Urinary bladder (tissue), 4 donors: Measurements from ENCODE around the gene GPC4. TPM values are rescaled to one million over a fixed set of nuclear protein-coding genes. Genes with fewer than 3 reads are reported as not detected.
"Not testable (repeated sequence)": the region's sequence is repeated elsewhere in the genome, so short reads cannot be mapped to it uniquely, and the experiment has no call there.

Source experiments
- DNase-seq: peaks from one replicate; pipeline ENCODE4 v3.0.0-alpha.2; 2015; ENCODE audit errors: extremely low spot score
- H3K27ac ChIP-seq: one replicate; pipeline ENCODE4 v1.5.1; 2013; ENCODE audit warnings: low read depth, mild to moderate bottlenecking, moderate library complexity
- H3K36me3 ChIP-seq: one replicate; pipeline ENCODE4 v1.6.1; 2013; ENCODE audit warnings: mild to moderate bottlenecking, moderate library complexity; ENCODE audit not compliant: insufficient read depth
- H3K4me1 ChIP-seq: one replicate; pipeline ENCODE4 v1.6.1; 2013; ENCODE audit warnings: mild to moderate bottlenecking, moderate library complexity; ENCODE audit not compliant: insufficient read depth
- H3K4me3 ChIP-seq: one replicate; pipeline ENCODE4 v1.5.1; 2013; ENCODE audit warnings: low read depth, low read length
- WGBS: extraction: QIAGEN DNeasy Blood & Tissue Kit; methylation state at CpG from one replicate; pipeline ENCODE4 v1.1.7; 2013; 5-methylcytosine and 5-hydroxymethylcytosine counted together
- polyA plus RNA-seq: library from polyadenylated mRNA; stranded (reverse); fragments of 200-250 nt; gene quantifications from one replicate; pipeline ENCODE4 v1.2.3, GENCODE V29; 2013
- total RNA-seq: library from RNA; depleted of rRNA; stranded (reverse); fragments of >200 nt; gene quantifications from one replicate; pipeline ENCODE4 v1.2.3, GENCODE V29; 2014
- donor health status: healthy with polysubstance abuse.
- donor health status: healthy.

Gene GPC4
- total and polyA plus RNA-seq, 2 donors = 16.9 to 18.3 TPM

- Histone ChIP-seq H3K36me3 (no peaks in the 10 kb centered on the region), H3K4me3 (no peak overlapping the region), H3K27ac (no peak overlapping the region), H3K4me1 (no peaks in the 10 kb centered on the region)
- DNase-seq = no peak
- WGBS = 72% methylated on average over 4 of the region's 4 CpGs
These were observed 82.0 kb downstream of the GPC4 start for GRCh38 chrX:133333154-133333750.

DNA sequence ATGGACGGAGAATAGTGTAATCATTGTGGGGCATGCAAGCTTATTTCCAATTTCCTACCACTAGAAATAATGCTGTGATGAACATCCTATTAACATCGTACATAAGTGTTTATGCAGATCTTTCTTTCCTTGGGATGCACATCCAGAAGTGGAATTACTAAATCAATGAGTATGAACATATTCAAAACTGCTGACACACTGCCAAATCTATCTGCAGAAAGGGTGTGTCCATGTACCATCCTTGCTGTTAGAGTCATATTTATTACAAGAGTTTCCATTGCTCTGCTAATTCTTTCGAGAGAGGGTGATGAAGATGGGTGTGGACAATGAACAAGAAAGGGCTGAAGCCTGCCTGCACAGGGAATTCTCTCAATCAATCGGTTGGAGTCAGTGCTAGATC lies 82.6 kb downstream of the GPC4 start:
- no peak overlapping the region for H3K4me3 ChIP-seq
- DNase-seq = no peak
- no peaks in the 10 kb centered on the region for H3K36me3 ChIP-seq
- no peak overlapping the region for H3K27ac ChIP-seq
- WGBS = 88% methylated on average over 4 of the region's 4 CpGs
- H3K4me1 ChIP-seq = no peaks in the 10 kb centered on the region

GRCh38 chrX:133330956-133331355 lies 84.3 kb downstream of the GPC4 start:
- 88% methylated on average over 4 of the region's 4 CpGs for WGBS
- no peak for DNase-seq
- H3K4me3 ChIP-seq = no peak overlapping the region
- H3K4me1 ChIP-seq = no peaks in the 10 kb centered on the region
- no peak overlapping the region for H3K27ac ChIP-seq
- no peaks in the 10 kb centered on the region for H3K36me3 ChIP-seq

DNA sequence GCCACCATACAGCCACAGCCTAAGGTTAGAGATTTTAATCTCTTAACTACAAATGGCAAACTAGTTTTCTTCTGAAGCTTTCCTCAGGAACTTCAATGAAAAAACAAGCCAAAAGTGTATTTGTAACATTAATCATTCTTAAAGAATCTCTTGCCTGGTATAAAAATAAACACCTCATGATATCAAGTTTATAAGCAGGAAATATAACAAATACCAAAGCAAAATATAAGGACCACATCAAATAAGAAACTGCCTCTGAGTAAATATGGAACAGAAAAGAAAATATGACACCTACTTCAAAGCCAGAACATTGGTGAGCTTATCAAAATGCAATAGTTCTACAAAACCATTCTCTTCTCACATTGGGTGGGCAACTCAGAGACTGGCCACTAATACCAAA lies 89.9 kb downstream of the GPC4 start:
- no peaks in the 10 kb centered on the region for H3K36me3 ChIP-seq
- no peak for DNase-seq
- no peak overlapping the region for H3K27ac ChIP-seq
- H3K4me1 ChIP-seq = no peaks in the 10 kb centered on the region
- H3K4me3 ChIP-seq = no peak overlapping the region

- Histone ChIP-seq H3K27ac (no peak overlapping the region), H3K36me3 (no peaks in the 10 kb centered on the region), H3K4me1 (no peaks in the 10 kb centered on the region), H3K4me3 (no peak overlapping the region)
- no peak for DNase-seq
- 68% methylated on average over 2 of the region's 2 CpGs for WGBS
These were observed 91.9 kb downstream of the GPC4 start for GRCh38 chrX:133323431-133323830.

GRCh38 chrX:133322269-133322668 lies 93.0 kb downstream of the GPC4 start:
- not testable (repeated sequence) for H3K4me1 ChIP-seq, DNase-seq, H3K27ac ChIP-seq, H3K36me3 ChIP-seq, H3K4me3 ChIP-seq
- 94% methylated on average over 9 of the region's 9 CpGs for WGBS

GRCh38 chrX:133321451-133321850 lies 93.8 kb downstream of the GPC4 start:
- H3K4me1 ChIP-seq = no peaks in the 10 kb centered on the region
- no peak overlapping the region for H3K27ac ChIP-seq

GRCh38 chrX:133314281-133314680 lies 101.0 kb downstream of the GPC4 start:
- Histone ChIP-seq H3K4me3 (no peak overlapping the region), H3K27ac (no peak overlapping the region), H3K36me3 (no peaks in the 10 kb centered on the region), H3K4me1 (no peaks in the 10 kb centered on the region)
- no peak for DNase-seq

More at GRCh38 chrX:133321451-133321850, 93.8 kb downstream of the GPC4 start:
- 87% methylated on average over 1 of the region's 1 CpG for WGBS
- DNase-seq = no peak
- no peak overlapping the region for H3K4me3 ChIP-seq
- H3K36me3 ChIP-seq = no peaks in the 10 kb centered on the region

DNA sequence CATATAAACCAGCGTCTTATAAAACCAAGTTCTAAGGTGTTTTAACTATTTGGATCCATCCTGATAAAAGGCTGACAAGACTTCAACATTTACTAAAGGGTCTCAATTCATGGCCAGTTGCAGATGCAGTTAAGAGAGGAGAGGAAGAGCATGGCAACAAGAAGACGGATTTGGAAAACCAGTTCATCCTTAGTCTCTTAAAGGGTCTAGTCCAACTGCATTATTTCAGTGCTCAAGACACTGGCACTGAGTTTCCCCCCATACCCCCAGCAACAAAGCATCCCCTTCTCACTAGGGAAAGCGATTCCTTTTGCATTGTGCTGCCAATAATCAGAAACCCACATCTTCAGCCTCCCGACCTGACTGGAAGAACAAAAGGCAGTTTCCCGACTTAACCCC lies 106.8 kb downstream of the GPC4 start:
- no peak for DNase-seq
- no peak overlapping the region for H3K4me3 ChIP-seq
- no peak overlapping the region for H3K27ac ChIP-seq
- WGBS = 63% methylated on average over 5 of the region's 5 CpGs
- H3K4me1 ChIP-seq = no peaks in the 10 kb centered on the region
- no peaks in the 10 kb centered on the region for H3K36me3 ChIP-seq

- Histone ChIP-seq H3K4me3 (no peak overlapping the region), H3K36me3 (no peaks in the 10 kb centered on the region), H3K27ac (no peak overlapping the region), H3K4me1 (no peaks in the 10 kb centered on the region)
- no peak for DNase-seq
- 24% methylated on average over 13 of the region's 13 CpGs for WGBS
These were observed 107.4 kb downstream of the GPC4 start for GRCh38 chrX:133307637-133308498.

GRCh38 chrX:133307094-133307493 lies 108.2 kb downstream of the GPC4 start:
- Histone ChIP-seq H3K36me3 (no peaks in the 10 kb centered on the region), H3K4me1 (no peaks in the 10 kb centered on the region), H3K27ac (no peak overlapping the region), H3K4me3 (no peak overlapping the region)
- no peak for DNase-seq
- whole genome bisulfite sequencing = 78% methylated on average over 3 of the region's 3 CpGs

DNA sequence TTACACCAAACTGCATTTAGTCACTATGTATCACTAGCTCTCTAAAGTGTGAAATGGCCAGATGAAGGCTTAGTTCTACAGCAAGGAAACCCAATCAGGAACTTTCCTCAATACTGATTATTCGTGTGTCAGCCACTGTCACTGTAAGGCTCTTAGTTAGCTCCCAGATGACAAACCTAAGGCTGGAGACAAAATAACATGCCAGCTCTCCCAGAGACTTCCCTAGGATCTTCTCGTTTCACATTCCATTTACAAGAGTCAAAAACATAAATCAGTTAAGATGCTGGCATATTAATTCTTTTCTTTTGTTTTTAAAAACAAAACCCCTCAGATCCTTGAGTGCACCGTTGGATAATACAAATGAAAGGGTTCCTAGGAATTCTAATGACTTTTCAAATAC lies 109.0 kb downstream of the GPC4 start:
- no peak overlapping the region for H3K4me3 ChIP-seq
- DNase-seq = no peak
- H3K4me1 ChIP-seq = no peaks in the 10 kb centered on the region
- H3K36me3 ChIP-seq = no peaks in the 10 kb centered on the region
- no peak overlapping the region for H3K27ac ChIP-seq
- 51% methylated on average over 3 of the region's 3 CpGs for WGBS

GRCh38 chrX:133305348-133305747 lies 109.9 kb downstream of the GPC4 start:
- H3K36me3 ChIP-seq = no peaks in the 10 kb centered on the region
- H3K27ac ChIP-seq = no peak overlapping the region
- H3K4me3 ChIP-seq = no peak overlapping the region

GRCh38 chrX:133302775-133303445 lies 112.4 kb downstream of the GPC4 start:
- H3K4me3 ChIP-seq = no peak overlapping the region
- H3K4me1 ChIP-seq = no peaks in the 10 kb centered on the region
- 92% methylated on average over 10 of the region's 10 CpGs for WGBS
- no peaks in the 10 kb centered on the region for H3K36me3 ChIP-seq
- no peak overlapping the region for H3K27ac ChIP-seq
- DNase-seq = no peak

More at GRCh38 chrX:133305348-133305747, 109.9 kb downstream of the GPC4 start:
- H3K4me1 ChIP-seq = no peaks in the 10 kb centered on the region
- DNase-seq = no peak
